A549 (cell line): Measurements from ENCODE around the gene C11orf91.
A peak's percentile ranks its signal among the peaks of the same experiment; 100 is the strongest.

Experiments used
- CHD4 ChIP-seq: fragments of 200-600 bp; sonication (generic); IDR thresholded peaks from 2 replicates; pipeline ENCODE4 v1.6.1; 2016; ENCODE audit warnings: antibody characterized with exemption, mild to moderate bottlenecking, borderline replicate concordance
- CTCF ChIP-seq: fragments of >200 bp; sonication (Bioruptor Twin); formaldehyde crosslinking; IDR thresholded peaks from 3 replicates; pipeline ENCODE4 v1.5.1; 2016
- EP300 ChIP-seq, 2 experiments: fragments of >200 bp; sonication (Bioruptor Twin); formaldehyde crosslinking; IDR thresholded peaks; 2 replicates in 1 of 2; 3 replicates in 1 of 2; pipeline ENCODE4 v1.6.1; 2016 to 2017
- JUN ChIP-seq, 2 experiments: fragments of >200 bp; sonication (Bioruptor Twin); formaldehyde crosslinking; IDR thresholded peaks; 2 replicates in 1 of 2; 3 replicates in 1 of 2; pipeline ENCODE4 v1.6.1; 2016 to 2017

GRCh38 chr11:33700502-33701271 is at the start of gene C11orf91:
- TF ChIP-seq CHD4 (no peak), CTCF (no peak), JUN (IDR thresholded peaks at IDR 0.05) (peak in 1 of 2 experiments; percentile 67; a peak in 3 of 5 replicates), EP300 (IDR thresholded peaks at IDR 0.05) (no peak)
